GM18499 (cell line): ENCODE measurements around the gene C19orf85.

Source experiments
- ATAC-seq: cut with Tn5 transposase; IDR thresholded peaks from one replicate; pipeline ENCODE4 v1.9.1; 2021; ENCODE audit warnings: moderate number of reproducible peaks; ENCODE audit not compliant: insufficient read depth, unreplicated experiment

Gene C19orf85

DNA sequence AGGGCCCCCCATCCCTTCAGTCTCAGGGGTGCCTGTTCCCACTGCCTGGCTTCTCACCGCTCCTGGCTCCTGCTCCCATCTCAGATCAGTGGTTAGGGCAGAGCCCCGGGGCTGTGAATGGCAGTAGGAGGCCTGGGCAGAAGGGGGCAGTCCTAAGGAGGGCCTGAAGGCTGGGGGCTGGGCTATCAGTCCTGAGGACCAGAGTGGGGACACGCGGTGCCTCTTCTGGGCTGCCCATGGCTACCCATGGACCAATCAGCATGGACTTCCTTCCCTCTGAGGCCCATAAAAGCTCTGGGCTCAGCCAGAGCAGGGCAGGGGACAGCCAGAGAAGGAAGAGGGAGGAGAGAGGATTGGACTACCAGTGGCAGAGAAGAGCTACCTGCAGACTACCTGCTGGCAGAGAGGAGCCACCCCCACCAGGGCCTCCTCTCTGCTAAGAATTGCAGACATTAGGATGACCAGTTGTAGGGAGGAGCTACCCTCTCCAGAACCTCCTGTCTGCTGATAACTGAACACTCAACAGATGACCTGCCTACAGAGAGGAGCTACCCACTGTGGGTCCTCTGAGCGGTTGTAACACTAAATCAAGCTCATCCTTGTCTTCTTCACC is 44.8 kb downstream of the C19orf85 start:
- no peak for ATAC-seq

GRCh38 chr19:55419103-55419502 is 45.4 kb downstream of the C19orf85 start:
- no peak for ATAC-seq

DNA sequence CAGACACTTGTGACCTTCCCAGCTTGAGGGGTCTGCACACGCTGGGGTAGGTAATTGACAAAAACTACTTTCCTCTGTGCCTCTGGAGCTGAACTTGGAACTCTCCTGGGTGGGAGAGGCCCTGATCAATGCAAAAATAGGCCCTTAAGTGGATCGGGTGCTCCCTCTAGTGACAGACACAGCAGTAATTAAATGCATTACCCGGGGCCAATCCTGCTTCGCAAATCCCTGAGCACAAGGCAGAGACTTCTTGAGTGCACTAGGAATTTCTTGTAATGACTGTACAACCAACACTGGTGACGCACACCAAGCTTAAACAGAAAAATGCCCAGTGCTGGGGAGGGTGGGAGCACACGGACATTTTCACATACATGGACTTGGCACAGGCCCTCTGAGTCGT is 46.4 kb downstream of the C19orf85 start:
- ATAC-seq = no peak
